K562 (cell line): ENCODE data around the gene SLC7A6. TPM values are rescaled to one million over a fixed set of nuclear protein-coding genes. Genes with fewer than 3 reads are reported as not detected.

Source experiments
- ATAC-seq: fragments of 200-7000 bp; cut with Tn5 transposase; 3 replicates; pipeline ENCODE4 v1.9.1; 2020; ENCODE audit warnings: moderate library complexity
- BruUV-seq: library from RNA; stranded (reverse); fragments of 400-500 nt; replicated peaks from 2 replicates; lab custom pipeline; 2021; lab: Mats Ljungman, UMichigan
- CTCF ChIA-PET: fragments of 300-600 bp; formaldehyde crosslinking; extraction: SDS; loops from one replicate; lab custom pipeline; 2021; ENCODE audit warnings: low intra/inter-chr PET ratio; lab: Yijun Ruan, JAX
- POLR2A ChIA-PET: fragments of 300-600, 350-650 bp; sonication (Branson Sonifier 250); formaldehyde crosslinking; extraction: SDS; loops from one replicate; lab custom pipeline; 2021; ENCODE audit warnings: antibody characterized with exemption, inconsistent platforms; lab: Yijun Ruan, JAX
- DNase-seq, 4 experiments: peaks; one replicate each; pipeline versions ENCODE4 v3.0.0 to v3.0.0-alpha.2; 2011 to 2018; ENCODE audit warnings: low spot score in 3 of 4, mixed read lengths in 3 of 4; ENCODE audit errors: extremely low read depth in 1 of 4
- FAIRE-seq: peaks from 2 replicates; lab custom pipeline; 2011; peaks lifted over from hg19 to GRCh38; lab: Jason Lieb, UNC
- H2AFZ ChIP-seq: 2 replicates; pipeline ENCODE4 v1.6.0; 2011; ENCODE audit warnings: low read depth, low read length, control low read depth, inconsistent platforms
- H3K27ac ChIP-seq: fragments of 200-600 bp; 3 replicates; pipeline ENCODE4 v1.8.0; 2011; ENCODE audit warnings: low read depth, mild to moderate bottlenecking, control low read depth, inconsistent platforms, low read length, moderate library complexity, mixed read lengths; ENCODE audit errors: extremely low read depth
- H3K27me3 ChIP-seq, 2 experiments: fragments of 300-600 bp in 1 of 2; 2 replicates in 1 of 2; 3 replicates in 1 of 2; pipeline versions ENCODE4 v1.6.0 to v1.8.0; 2011; ENCODE audit warnings: inconsistent platforms in 2 of 2, low read length in 2 of 2, mild to moderate bottlenecking in 1 of 2, mixed read lengths in 1 of 2, moderate library complexity in 1 of 2; ENCODE audit not compliant: control insufficient read depth in 2 of 2, insufficient read depth in 2 of 2
- H3K36me3 ChIP-seq: fragments of 300-600 bp; 3 replicates; pipeline ENCODE4 v1.8.0; 2011; ENCODE audit warnings: mild to moderate bottlenecking, low read length, inconsistent platforms; ENCODE audit not compliant: control insufficient read depth, insufficient read depth
- H3K4me1 ChIP-seq, 2 experiments: fragments of 200-600 bp in 1 of 2; replicated peaks in 1 of 2; 2 replicates in 1 of 2; 3 replicates in 1 of 2; pipeline versions ENCODE4 v1.5.1 to v1.8.0; 2011; ENCODE audit warnings: inconsistent platforms in 2 of 2, low read length in 2 of 2, mild to moderate bottlenecking in 1 of 2, mixed read lengths in 1 of 2, moderate library complexity in 1 of 2; ENCODE audit not compliant: control insufficient read depth in 2 of 2, insufficient read depth in 2 of 2
- H3K4me2 ChIP-seq: 2 replicates; pipeline ENCODE4 v1.6.1; 2011; ENCODE audit warnings: low read length, control low read depth, inconsistent platforms, mixed read lengths; ENCODE audit not compliant: insufficient read depth
- H3K4me3 ChIP-seq: fragments of 200-600 bp; sonication (generic), shearing (Covaris generic); 2 replicates; pipeline ENCODE4 v1.5.1; 2016; ENCODE audit warnings: control low read depth, inconsistent platforms
- H3K79me2 ChIP-seq: fragments of 200-600 bp; 3 replicates; pipeline ENCODE4 v1.8.0; 2011; ENCODE audit warnings: low read length, inconsistent platforms; ENCODE audit not compliant: control insufficient read depth, insufficient read depth
- H3K9ac ChIP-seq, 2 experiments: 2 replicates each; pipeline versions ENCODE4 v1.6.0 to v1.6.1; 2011; ENCODE audit warnings: low read depth in 2 of 2, low read length in 2 of 2, control low read depth in 1 of 2, inconsistent platforms in 1 of 2, mild to moderate bottlenecking in 1 of 2, mixed read lengths in 1 of 2; ENCODE audit not compliant: insufficient read depth in 1 of 2
- H3K9me1 ChIP-seq: one replicate; pipeline ENCODE4 v1.6.0; 2011; ENCODE audit warnings: inconsistent platforms, mild to moderate bottlenecking, low read length, moderate library complexity; ENCODE audit not compliant: control insufficient read depth, insufficient read depth
- H3K9me3 ChIP-seq: replicated peaks from 2 replicates; pipeline ENCODE4 v1.5.1; 2011; ENCODE audit warnings: low read depth, low read length, inconsistent platforms; ENCODE audit not compliant: control insufficient read depth, insufficient read depth
- H4K20me1 ChIP-seq: replicated peaks from 2 replicates; pipeline ENCODE4 v1.6.1; 2011; ENCODE audit warnings: low read length, inconsistent platforms, mixed read lengths; ENCODE audit not compliant: control insufficient read depth, insufficient read depth
- CTCFL ChIP-seq: IDR thresholded peaks from 2 replicates; pipeline ENCODE4 v1.6.1; 2011; ENCODE audit warnings: borderline replicate concordance, low read depth, mild to moderate bottlenecking, moderate library complexity, low read length; ENCODE audit not compliant: insufficient read depth, poor library complexity, severe bottlenecking
- ELF4 ChIP-seq: fragments of 450-650 bp; formaldehyde crosslinking; IDR thresholded peaks from 2 replicates; pipeline ENCODE4 v1.4.0; 2022; ENCODE audit warnings: missing genetic modification characterization
- ESRRB ChIP-seq: fragments of 250-450 bp; sonication (Bioruptor Pico); IDR thresholded peaks from 2 replicates; pipeline ENCODE4 v1.5.0; 2020; ENCODE audit warnings: mild to moderate bottlenecking, moderate library complexity, borderline replicate concordance
- MTF1 ChIP-seq: fragments of 250-450 bp; sonication (Bioruptor Pico); IDR thresholded peaks from 2 replicates; pipeline ENCODE4 v1.9.0; 2021; ENCODE audit warnings: moderate library complexity, mild to moderate bottlenecking, inconsistent platforms, borderline replicate concordance
- PREB ChIP-seq: sonication (generic); formaldehyde crosslinking; IDR thresholded peaks from 2 replicates; pipeline ENCODE4 v1.8.1; 2023; ENCODE audit warnings: mild to moderate bottlenecking, missing genetic modification reagents
- TAF1 ChIP-seq: IDR thresholded peaks from 2 replicates; pipeline ENCODE4 v1.6.1; 2011; ENCODE audit warnings: mild to moderate bottlenecking, low read length, moderate library complexity; ENCODE audit not compliant: insufficient read depth, control insufficient read depth, severe bottlenecking; ENCODE audit errors: extremely low read depth
- TCFL5 ChIP-seq: fragments of 250-450 bp; sonication (Bioruptor Pico); conservative IDR thresholded peaks from 2 replicates; pipeline ENCODE4 v1.6.1; 2021; ENCODE audit warnings: mild to moderate bottlenecking, moderate library complexity, matching md5 sums
- TFAM ChIP-seq: fragments of 250-450 bp; sonication (Bioruptor Pico); conservative IDR thresholded peaks from 2 replicates; pipeline ENCODE4 v1.5.0; 2021; ENCODE audit warnings: mild to moderate bottlenecking, moderate library complexity
- ZNF134 ChIP-seq: fragments of 250-450 bp; sonication (Bioruptor Pico); conservative IDR thresholded peaks from 2 replicates; pipeline ENCODE4 v1.4.0; 2020
- ZNF57 ChIP-seq: fragments of 450-650 bp; formaldehyde crosslinking; IDR thresholded peaks from 2 replicates; pipeline ENCODE4 v1.4.0; 2020; ENCODE audit warnings: mild to moderate bottlenecking, moderate library complexity
- WGBS: fragments of 100-300 bp; shearing (Covaris generic); methylation state at CpG from one replicate; pipeline ENCODE4 v1.1.6; 2016; ENCODE audit warnings: low coverage, mixed read lengths; ENCODE audit not compliant: insufficient coverage; ENCODE audit errors: missing lambda C conversion rate; 5-methylcytosine and 5-hydroxymethylcytosine counted together
- in situ Hi-C: fragments of 300-500 bp; cut with MboI; formaldehyde crosslinking; loops from 4 replicates; pipeline ENCODE4 v1.15.0; 2018; ENCODE audit warnings: inconsistent platforms, mixed read lengths
- intact Hi-C: fragments of 100-400 bp; cut with micrococcal nuclease; formaldehyde crosslinking; loops from 2 replicates; pipeline ENCODE4 v1.14.2; 2022
- polyA plus RNA-seq, 8 experiments: library from polyadenylated mRNA; depleted of rRNA in 4 of 8; stranded (reverse) in 5 of 8; unstranded in 3 of 8; fragments of >200 nt; fragmentation: Nextera tagmentation in 2 of 8; fragmentation: Illumina TruSeq in 1 of 8; extraction: Ambion mirVana in 2 of 8; extraction: Trizol in 1 of 8; gene quantifications; 2 replicates each; pipeline versions ENCODE4 v1.2.1 to v1.2.3, GENCODE V29; 2011 to 2014; ENCODE audit warnings: inconsistent platforms in 1 of 8, missing spikeins in 1 of 8
- total RNA-seq, 7 experiments: library from RNA; depleted of rRNA in 6 of 7; stranded (reverse); fragments of >200 nt in 6 of 7; fragmentation: Illumina TruSeq in 2 of 7; extraction: Trizol in 2 of 7; gene quantifications; 2 replicates each; pipeline versions ENCODE4 v1.2.1 to v1.2.3, GENCODE V29; 2011 to 2021; ENCODE audit warnings: low replicate concordance in 1 of 7

Gene SLC7A6
- total and polyA plus RNA-seq, 9 of the 15 experiments (the other 6 are each of a cell fraction or from before 2014, with no cell fraction given): 12.6 to 60.1 (median 29.8) TPM

- in situ Hi-C loops: no loop called here
- Histone ChIP-seq H4K20me1 (peaks cover 2% of the 10 kb centered on the region; the same call in 1 of the 2 replicates), H3K27ac (no peak overlapping the region), H3K4me3 (no peak overlapping the region), H2AFZ (no peak overlapping the region), H3K9ac (peak overlapping the region in 1 of 2 experiments; percentile 30; a peak in 1 of 4 replicates), H3K4me1 (peaks cover 14 to 22% of the 10 kb centered on the region in 2 experiments), H3K9me3 (no peaks in the 10 kb centered on the region), H3K9me1 (no peaks in the 10 kb centered on the region), H3K36me3 (peaks cover 83% of the 10 kb centered on the region), H3K4me2 (no peak overlapping the region), H3K27me3 (no peaks in the 10 kb centered on the region), H3K79me2 (peaks cover 13% of the 10 kb centered on the region)
- BruUV-seq: no TSS peak
- POLR2A ChIA-PET: interaction anchor here (1.4 to 3.4 kb wide), 4 partner anchors 9 to 20 kb away, joined by 7 to 27 read pairs (median 13); partner anchors contain the start of genes PRMT7 and SLC7A6OS
- 65% methylated on average over 5 of the region's 6 CpGs for WGBS
- no peak for DNase-seq
- TF ChIP-seq ELF4 (no peak), ESRRB (CRISPR knock-in tag) (no peak), TAF1 (no peak), MTF1 (CRISPR knock-in tag) (no peak), ZNF134 (CRISPR knock-in tag) (no peak), TFAM (CRISPR knock-in tag) (no peak), CTCFL (no peak), ZNF57 (CRISPR knock-in tag) (no peak), TCFL5 (no peak), PREB (CRISPR knock-in tag) (no peak)
- CTCF ChIA-PET: no interaction called here
- ATAC-seq: no peak
- no peak for FAIRE-seq
- intact Hi-C loops: no loop called here
These were observed 26.1 kb downstream of the SLC7A6 start for GRCh38 chr16:68290450-68290849.
